Anterior cingulate cortex (tissue), 58 donors: ENCODE measurements around the gene KCNQ1.

Experiments
- DNase-seq, 58 donors: peaks; one replicate each; lab custom pipeline; 2025; lab: John Stamatoyannopoulos, UW

The KCNQ1 gene

DNA sequence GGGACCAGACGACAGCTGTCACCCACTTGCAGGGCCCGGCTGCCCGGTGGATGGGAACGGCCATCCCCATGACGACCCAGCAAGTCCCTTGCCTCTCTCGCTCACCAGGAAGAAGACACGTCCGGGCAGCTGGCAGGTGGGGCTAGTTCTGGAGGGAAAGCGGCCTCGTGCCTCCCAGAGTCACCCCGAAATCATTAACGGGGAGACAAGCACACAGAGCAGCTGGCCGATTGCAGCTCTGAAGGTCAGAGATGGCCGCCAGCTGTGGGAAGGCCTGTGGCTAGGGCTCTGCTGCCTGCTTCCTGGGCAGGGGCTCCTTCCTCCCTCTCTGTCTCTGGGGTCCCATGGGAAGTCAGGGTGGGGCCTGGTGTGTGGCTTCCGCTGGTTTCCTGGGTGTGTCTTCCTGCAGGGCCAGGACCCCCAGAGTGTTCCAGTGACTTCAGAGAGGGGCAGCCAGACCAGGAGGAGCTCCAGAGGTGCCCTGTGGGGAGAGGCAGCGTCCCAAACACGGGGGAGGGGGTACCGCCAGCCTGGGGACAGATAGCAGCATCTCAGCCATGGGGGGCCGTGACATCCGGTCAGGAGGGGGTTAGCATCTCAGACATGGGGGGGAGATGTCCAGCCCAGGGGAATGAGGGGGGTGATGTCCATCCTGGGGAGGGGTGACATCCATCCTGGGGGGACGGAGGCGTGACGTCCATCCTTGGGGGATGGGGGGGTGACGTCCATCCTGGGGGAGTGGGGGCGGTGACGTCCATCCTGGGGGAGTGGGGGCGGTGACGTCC lies 114.9 kb downstream of the KCNQ1 start:
- no peak for DNase-seq

DNA sequence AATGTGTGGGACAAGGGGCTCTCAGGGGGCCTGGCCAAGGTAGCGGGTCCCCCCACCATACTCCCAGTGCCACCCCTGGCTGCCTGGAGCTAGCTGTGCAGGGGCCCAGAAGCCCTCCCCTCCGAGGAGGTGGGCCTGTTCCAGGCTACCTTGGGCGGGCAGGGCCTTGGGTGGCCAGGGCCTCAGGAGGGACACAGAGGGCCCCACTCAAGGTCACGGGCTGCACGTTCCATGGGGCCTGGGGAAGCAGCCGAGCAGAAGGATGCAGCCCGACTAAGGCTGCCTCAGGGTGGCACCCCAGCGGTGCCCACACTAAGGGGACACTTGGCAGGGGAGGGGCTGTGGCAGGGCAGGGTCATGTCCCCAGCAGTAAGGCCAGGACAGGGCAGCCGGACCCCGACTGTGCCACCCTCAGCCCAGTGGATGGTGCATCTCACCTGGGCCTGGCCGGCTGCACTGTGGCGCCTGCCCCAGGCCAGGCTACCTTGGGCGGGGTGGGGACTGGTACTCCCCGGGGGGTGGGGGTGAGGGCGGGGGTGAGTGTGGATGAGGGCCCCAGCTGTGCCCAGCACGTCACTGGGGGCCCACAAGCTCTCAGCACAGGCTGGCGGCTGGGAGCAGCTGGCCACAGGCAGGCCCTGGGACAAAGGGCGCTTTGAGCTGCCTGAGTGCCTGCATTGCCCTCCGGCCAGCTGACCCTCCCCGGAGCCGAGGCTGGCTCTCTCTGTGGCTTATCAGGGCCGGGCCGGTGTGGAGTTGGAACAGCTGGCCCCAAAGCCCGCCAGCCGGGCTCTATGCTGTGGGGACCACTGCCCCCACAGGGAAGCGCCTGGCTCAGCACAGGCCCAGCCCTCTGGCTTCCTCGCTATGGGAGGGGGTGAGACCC lies 117.1 kb downstream of the KCNQ1 start:
- DNase-seq, result peak in 51 of 58 donors; percentile 22 to 96 (median 77)

DNA sequence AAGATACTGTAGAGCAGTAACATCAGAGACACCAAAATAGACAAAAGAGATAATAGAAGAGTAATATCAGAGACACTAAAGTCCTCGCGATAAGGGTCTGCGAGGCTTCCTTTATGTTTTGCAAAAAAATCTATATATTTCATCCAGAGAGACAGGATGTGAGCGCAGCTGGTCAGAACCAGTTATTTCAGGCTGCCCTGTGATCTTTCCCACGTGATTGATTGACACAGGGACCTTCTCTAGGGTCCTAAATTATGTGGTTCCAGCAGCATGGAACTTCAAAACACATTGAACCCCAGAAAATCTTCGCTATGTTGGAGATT lies 118.0 kb downstream of the KCNQ1 start:
- no peak for DNase-seq

DNA sequence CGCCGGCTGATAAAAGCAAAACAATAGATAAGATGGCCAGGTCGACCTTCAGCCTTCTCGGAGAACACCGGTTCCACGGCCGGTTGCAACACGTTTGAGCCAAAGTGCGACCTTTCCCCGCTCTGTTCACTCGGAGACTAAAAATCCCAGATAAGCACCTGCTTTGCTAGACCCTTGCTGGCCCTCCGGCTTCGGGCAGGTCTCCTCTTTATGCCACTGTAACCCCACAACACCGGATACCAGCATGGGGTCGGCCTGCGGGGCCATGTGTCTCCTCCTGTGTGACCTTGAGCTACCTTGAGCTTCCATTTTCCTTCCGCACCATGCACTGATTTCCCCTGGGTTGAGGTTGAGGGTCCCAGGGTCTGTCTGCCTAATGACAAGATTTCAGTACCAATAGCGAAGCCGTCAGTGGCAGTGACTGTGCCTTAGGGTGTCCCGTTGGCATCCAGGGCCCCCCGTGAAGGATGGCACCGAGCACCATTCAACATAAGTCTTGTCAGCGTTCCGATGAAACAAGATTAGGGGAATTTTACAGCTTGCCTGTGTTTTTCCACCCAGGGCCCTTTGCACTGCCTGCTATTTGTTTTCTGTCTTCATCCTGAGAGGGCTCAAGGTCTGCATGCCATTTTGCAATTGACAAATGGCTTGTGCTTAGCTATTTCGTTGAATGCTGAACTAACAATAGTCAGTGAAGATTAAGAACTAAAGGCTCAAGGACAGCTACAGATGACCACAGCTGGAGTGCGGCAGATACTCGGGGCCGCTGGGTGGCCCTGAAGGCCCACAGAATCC lies 118.6 kb downstream of the KCNQ1 start:
- DNase-seq, result no peak

DNA sequence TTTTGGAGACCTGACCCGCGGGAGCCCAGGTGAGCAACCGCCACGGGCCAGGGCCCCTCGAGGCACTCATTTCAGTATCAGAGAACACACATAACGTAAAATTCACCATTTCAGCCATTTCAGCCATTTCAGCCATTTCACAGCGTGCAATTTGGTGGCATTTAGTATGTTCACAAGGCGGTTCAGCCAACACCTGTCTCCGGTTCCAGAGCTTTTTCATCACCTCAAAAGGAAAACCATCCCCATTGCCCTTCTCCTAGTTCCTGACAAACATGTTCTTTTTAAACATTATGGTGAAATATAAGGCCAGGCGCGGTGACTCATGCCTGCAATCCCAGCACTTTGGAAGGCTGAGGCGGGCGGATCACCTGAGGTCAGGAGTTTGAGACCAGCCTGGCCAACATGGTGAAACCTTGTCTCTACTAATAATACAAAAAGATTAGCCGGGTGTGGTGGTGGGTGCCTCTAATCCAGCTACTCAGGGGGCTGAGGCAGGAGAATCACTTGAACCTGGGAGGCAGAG lies 119.3 kb downstream of the KCNQ1 start:
- DNase-seq, result no peak

DNA sequence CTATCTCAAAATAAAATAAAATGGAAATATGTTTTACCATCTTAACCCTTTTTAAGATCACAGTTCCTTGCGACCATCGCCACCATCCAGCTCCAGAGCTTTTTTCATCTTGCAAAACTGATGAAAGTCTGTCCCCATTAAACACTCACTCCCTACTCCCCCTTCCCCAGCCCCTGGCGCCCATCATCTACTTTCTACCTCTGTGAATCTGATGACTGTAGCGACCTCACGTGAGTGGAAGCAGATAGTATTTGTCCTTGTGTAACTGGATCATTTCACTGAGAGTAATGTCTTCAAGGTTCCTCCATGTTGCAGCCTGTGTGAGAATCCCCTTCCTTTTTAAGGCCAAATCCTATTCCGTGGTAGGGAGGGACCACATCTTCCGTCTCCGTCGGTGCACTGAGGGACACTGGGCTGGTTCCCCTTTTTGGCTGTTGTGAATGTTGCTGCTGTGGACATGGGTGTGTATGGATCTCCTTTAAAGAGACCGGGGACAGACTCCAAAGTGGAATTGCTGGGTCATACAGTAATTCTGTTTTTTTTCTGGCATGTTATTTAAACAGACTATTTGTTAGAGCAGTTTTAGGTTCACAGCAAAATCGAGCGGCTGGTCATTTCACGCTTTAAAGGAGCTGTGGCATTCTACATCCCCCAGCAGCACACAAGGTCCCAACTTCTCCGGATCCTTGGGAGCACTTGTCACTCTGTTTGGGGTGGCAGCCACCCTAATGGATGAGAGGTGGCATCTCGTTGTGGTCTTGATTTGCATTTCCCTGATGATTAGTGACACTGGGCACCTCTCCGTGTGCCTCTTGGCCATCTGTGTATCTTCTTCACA lies 120.0 kb downstream of the KCNQ1 start:
- no peak for DNase-seq

DNA sequence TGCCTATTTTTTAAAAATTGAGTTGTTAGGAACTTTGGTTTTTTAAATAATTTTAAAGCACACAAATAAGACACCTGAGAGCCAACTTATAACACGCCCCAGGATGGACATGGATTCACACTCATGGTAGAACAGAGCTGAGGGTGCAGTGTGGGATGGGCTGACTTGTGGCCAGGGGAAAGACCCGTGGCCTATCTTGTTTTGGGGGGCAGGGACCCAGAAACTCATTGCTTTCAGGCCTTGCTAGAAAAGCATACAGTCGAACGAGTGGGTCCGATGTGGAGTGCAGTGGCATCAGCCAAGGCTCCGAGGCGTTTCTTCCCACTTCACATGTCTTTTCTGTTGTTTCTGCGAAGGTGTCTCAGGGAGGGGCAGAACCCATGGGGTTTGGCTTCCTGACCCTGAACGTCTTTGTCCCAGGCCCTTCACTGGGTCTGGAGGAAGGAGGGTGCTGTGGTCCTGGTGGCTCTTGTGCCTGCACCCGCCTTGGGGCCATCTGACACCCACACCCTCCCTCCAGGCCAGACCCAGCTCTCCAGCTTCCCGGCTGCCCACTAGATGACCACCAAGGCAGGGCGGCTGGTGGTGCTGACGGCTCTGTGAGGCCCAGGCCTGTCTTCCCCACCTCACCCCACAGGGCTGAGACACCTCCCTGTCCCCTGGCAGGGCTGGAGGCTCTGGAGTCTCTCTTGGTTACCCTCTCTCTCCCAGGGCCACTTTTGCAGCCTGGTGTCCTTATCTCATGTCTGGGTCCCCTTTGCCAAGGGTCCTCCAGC lies 120.8 kb downstream of the KCNQ1 start:
- no peak for DNase-seq

DNA sequence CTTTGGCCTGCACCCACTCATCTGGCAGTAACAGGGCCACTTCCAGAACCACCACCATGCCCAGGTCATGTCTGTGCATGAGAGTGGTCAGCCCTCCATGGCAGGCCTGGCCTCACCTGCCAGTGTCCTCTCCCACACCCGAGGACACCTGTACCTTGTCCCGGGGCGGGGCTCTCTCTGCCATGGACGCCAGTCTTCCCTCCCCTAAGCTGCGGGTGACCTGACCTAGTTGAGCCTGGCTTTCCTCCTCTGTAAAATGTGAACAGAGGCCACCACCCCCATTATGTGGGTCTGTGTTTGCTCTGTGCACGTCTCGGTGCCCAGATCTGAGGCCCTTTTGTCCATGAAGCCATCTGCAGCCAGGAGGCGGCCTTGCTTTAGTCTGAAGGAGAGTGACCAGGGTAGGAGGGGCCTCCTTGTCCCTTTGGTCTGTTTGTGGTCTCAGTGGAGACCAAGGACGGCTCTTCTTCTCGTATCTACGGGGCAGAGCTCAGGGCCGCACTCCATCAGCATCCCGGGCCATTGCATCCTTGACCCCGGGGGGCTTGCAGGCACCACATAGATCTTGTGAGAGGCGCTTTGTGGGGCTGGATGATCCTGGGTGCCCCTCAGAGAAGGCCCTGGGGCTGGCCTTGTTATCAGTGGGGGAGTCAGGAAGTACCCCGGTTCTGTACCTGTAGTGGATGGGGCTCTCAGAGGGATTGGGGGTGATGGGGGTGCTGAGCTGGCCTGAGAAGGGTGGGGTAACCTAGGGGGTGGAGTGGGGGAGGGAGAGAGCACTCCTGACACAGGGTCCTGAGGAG lies 121.6 kb downstream of the KCNQ1 start:
- DNase-seq, result peak in 2 of 58 donors; percentile 31 to 33

DNA sequence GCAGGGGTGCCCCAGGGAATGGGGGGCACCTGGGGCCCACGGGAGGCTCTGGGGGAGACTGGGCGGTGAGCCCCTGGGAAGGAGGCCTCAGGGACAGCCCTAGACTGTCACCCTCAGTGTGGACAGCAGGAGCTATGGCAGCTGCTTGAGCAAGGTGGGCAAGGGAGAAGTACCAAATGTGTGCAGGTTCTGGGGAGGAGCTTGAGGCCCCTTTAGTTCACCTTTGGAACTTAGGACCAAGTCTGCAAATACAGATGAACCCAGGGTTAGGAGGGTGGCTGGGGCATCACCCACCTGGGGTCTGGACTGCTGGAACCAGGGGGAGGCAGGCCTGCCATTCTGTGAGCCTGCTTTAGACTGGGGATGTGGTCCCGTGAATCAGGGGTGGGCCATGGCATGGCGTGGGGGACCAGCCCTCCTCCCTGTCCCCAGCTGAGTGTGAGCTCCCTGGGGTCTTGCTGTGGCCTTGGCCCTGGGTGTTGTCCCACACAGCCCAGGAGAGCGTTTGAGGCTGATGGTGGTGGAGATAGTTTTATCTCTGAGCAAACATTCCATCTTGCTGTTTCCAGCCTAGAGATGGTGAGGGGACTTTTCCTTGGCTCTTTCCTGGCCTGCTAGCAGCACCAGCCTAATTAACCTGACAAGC lies 122.3 kb downstream of the KCNQ1 start:
- no peak for DNase-seq

DNA sequence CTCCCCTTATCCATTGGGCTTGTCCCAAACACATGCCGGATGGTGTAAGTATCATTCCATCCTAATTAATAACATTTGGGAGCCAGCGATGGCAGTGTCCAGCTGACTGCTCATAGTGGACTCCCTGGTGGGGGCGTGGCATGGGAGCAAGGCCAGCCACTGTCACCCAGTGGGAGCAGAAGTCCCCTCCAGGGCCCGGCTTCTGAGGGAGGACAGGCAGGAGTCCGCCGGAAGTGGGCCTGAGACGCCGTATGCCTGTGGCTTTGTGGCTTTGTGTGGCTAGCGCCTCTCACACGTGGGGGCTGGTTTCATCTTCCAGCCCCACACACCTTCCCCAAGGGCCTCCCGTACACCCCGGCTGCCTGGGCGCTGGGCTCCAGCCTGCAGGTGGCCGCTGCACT lies 124.5 kb downstream of the KCNQ1 start:
- DNase-seq, result no peak

DNA sequence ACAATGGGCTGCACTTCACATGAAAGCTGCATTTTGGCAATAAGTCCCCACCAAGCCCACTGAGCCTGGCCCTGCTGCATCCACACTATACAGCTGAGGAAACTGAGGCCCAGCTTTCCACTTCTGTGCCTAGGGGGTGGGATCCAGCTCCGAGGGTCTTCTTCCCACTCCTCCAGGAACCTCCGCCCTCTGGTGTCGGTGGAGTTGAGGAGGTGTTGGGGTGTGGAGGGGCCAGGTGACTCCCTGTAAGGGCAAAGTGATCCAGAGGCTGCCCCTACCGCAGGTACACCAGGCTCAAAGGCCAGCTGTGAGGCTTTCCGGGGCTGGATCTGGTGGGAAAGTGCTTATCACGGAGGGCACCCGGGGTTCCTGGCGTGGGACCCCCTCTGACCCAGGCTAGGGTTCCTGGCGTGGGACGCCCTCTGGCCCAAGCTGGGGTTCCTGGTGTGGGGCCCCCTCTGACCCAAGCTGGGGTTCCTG lies 125.0 kb downstream of the KCNQ1 start:
- DNase-seq, result no peak

DNA sequence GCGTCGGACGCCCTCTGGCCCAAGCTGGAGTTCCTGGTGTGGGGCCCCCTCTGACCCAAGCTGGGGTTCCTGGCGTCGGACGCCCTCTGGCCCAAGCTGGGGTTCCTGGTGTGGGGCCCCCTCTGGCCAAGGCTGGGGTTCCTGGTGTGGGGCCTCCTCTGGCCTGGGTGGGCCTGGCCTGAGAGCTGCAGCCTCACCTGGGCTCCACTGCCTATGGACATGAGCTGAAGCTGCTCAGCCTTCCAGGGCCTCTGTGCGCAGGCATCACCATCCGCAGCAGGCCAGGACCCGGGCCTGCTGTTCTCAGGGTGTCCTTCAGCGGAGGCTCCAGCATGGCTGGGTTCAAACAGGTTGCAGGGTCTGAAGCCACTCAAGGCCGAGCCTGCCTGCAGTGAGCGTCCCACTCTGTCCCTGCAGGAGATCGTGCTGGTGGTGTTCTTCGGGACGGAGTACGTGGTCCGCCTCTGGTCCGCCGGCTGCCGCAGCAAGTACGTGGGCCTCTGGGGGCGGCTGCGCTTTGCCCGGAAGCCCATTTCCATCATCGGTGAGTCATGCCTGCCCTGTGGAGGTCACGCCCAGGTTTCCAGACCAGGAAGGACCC lies 125.5 kb downstream of the KCNQ1 start:
- no peak for DNase-seq

DNA sequence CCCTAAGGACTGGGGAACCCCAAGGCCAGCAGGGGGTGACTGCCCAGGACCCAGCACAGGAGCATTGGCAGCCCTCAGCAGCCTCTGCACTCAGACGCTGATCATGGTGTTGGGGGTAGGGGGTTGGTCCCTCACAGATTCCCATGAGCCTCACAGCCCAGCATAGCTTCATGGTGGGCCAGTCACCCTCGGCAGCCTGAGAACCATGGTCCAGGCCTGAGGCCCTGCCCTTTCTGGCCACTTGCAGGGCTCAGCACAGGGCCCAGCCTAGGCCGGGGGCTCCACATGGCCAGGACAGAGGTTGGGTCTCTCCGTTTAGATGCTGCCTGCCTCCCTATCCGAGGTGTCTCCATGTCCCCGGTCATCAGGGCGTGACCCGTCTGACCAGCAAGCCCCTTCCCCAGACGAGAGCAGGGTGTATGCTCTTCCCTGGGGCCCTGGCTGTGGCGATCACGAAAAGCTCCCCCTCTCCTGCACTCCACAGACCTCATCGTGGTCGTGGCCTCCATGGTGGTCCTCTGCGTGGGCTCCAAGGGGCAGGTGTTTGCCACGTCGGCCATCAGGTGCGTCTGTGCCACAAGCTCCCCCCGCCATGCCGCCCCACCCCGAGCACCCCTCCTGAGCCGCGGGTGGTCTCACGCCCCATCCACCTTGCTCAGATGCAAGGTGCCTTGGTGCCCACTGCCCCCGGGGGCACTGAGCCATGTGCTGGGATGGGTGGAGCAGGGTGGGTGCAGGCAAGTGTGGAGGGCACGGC lies 126.2 kb downstream of the KCNQ1 start:
- no peak for DNase-seq

DNA sequence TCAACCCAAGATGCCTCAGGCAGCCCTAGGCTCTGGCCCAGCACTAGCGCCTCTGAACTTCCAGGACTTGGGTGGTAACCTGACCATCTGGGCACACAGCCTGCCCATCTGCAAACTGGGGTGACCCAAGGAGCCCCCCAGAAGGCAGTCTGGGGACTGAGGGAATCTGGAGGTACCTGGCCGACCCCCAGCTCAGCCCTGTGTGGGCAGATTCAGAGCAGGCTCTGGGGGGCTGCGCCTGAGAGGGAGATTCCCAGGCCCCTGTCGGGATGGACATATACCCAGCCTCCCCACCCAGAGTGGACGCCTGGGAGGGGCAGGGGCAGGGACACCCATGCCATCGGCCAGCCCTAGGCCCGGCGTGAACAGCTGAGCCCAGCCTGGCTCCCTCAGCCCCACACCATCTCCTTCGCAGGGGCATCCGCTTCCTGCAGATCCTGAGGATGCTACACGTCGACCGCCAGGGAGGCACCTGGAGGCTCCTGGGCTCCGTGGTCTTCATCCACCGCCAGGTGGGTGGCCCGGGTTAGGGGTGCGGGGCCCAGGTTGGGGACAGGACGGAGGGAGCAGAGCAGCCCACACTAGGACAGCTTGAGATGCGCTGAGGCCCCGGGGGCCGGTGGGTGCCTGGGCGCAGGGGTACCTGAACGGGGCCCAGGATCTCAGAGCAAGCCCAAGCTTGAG lies 126.9 kb downstream of the KCNQ1 start:
- DNase-seq, result no peak

DNA sequence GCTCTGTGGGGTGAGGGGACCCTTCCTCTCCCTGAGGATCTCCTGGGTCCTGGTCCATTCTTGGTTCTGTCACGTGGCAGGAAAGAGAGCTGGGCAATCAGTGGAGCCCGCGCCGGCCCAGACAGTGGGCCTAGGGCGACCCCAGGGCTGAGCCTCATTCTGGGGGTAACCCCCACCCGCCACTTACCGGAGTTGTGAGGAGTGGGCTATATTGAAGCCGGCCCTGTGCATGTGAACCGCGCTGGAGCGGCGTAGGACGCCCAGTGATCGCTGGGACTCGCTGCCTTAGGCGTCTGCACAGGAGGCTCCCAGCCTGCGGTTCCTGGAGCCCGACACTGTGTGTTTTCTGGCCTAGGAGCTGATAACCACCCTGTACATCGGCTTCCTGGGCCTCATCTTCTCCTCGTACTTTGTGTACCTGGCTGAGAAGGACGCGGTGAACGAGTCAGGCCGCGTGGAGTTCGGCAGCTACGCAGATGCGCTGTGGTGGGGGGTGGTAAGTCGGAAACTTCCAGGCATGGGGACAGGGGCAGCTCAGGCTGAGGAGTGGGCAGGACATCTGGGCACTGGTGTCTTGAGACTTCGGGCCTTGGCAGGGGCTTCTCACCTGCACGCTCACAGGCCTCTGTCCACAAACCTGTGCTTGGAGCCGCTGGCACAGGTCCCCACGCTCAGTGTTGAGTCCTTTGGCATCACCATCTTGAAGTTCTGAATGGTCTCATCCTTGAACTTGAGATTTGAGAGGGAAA lies 127.9 kb downstream of the KCNQ1 start:
- DNase-seq, result no peak
